ENCODE measurements around the gene PFN1.
"Not testable (repeated sequence)": the region's sequence is repeated elsewhere in the genome, so short reads cannot be mapped to it uniquely, and the experiment has no call there.

The PFN1 gene

DNA sequence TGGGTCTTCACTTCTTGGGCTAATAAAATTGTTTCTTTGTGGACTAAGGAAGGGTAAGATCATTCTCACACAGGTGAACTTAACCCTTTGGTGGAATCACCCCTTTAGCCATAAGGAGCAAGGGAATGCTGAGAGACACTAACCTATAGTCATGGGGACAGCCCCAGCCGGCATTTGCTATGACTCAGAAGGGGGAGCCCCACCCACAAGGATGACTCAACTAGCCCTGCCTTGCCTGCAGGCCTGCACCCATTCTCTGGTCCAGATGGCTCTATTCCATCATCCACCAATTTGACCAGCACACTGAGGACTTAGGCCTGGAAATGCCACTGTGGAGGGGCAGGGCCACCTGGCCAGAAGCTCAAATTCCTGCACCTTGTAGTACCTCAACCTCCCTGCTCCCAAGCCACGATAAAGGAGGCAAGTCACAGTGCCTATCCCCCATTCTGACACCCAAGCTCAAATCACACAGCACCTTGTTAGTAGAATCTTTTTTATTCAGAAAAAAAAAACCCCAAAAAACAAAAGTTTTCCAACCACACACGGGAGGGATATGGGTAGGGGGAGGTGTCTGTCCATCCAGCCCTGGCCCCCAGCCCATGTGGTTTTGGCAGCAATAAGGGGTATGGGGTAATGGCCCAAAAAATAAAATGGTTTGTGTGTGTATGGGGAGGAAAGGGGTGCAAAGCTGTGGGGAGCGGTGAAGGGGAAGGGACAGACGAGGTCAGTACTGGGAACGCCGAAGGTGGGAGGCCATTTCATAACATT is 3.0 kb downstream of the PFN1 start:
- DNase-seq (ENCODE audit: low spot score): no peak

DNA sequence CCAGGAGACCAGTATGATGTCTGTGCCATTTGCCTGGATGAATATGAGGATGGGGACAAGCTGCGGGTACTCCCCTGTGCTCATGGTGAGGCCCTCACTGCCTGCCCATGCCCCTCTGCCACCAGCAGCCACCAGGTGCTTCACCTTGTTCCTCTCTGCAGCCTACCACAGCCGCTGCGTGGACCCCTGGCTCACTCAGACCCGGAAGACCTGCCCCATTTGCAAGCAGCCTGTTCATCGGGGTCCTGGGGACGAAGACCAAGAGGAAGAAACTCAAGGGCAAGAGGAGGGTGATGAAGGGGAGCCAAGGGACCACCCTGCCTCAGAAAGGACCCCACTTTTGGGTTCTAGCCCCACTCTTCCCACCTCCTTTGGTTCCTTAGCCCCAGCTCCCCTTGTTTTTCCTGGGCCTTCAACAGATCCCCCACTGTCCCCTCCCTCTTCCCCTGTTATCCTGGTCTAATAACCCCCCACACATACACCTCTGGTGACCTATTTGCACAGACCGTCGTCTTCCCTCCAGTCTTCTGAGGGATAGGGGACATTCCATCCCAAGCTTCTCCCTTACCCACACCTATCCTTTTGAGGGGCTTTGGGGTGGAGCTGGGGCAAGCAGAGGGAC is 3.7 kb downstream of the PFN1 start:
- DNase-seq (ENCODE audit: low spot score): no peak

DNA sequence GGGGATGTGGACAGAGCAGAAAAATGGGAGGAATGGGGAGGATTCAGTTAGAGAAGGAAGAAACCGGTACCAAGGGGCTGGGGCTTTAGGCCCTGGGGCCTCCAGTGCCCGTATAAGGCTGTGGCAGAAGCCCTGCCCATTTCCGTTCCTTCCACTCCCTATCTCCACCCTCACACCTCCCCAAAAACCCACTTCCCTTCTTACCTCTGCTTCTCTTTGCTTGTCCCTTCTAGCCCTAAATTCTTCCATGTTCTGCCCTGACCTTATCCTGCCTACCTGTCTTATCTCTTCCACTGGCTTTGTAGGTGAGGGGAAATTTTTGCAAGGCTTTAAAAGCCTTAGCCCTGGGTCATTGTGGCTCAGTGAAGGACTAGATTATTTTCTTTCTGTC is 4.2 kb downstream of the PFN1 start:
- DNase-seq (ENCODE audit: low spot score): no peak

DNA sequence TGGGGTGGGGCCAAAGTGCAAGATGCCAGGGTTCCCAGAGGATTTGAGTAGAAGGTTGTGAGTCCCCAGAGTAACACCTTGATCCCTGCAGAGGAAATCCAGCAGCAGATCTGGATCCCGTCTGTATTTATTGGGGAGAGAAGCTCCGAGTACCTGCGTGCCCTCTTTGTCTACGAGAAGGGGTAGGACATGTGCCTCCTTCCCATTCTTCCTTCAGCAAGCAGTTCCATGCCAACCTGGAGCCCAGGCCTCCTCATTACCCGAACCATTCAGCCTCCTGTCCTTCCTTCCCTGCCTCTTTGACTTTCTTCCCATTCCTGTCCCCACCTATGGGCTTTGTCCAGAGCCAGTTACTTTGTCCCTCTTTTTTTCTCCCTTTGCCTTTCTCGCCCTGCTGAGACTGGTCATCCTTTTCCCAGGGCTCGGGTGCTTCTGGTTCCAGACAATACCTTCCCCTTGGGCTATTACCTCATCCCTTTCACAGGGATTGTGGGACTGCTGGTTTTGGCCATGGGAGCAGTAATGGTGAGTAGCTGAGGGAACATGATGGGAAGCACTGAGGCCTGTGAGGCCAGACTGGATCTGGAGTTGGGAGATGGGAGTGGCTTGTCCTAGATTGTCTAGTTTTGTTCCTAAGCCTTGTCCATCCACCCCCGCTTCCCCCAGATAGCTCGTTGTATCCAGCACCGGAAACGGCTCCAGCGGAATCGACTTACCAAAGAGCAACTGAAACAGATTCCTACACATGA is 5.4 kb downstream of the PFN1 start:
- DNase-seq (ENCODE audit: low spot score): no peak

DNA sequence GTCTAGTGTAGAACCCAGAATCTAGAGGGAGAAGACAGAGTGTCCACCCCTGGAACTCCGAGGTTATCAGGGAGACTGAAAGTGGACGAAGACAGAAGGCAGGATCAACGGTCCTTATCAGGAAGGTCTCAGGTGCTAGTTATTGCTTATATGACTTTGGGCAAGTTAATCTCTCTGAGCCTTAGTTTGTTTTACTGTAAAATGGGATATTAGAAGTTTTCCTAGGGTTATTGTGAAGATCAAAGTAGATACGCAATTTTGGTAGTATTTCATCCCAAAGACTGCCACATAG is 7.1 kb downstream of the PFN1 start:
- DNase-seq (ENCODE audit: low spot score): no peak

DNA sequence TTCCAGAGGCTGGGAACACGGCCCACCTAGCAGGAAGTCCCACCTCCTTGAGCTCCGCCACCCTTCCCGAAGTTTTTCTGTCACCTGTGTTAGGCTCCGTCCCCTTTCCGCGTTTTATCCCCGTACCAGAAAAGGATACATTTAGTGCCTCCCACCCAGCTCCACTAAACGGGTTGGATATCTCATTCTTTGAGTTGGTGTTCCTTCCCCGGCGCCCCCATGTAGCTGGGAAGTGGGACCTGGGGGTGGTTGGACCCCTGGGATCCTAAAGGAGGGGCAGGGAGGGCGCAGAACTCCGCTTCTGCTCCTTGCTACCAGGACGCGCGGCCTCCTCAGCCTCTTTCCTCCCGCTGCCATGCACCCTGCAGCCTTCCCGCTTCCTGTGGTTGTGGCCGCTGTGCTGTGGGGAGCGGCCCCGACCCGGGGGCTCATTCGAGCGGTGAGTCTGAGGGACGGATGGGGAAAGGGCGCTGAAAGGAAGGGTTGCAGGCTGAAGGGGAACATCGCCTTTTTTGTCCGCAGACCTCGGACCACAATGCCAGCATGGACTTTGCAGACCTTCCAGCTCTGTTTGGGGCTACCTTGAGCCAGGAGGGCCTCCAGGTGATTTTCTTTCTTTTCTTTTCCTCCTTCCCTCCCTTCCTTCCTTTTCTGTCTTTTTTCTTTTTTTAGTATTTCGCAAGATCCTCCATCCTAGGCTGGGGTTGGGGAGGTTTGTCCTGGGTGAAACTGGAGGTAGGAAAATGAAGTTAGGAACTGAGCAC is 7.6 kb downstream of the PFN1 start:
- peak; percentile 81 for DNase-seq (ENCODE audit: low spot score)

DNA sequence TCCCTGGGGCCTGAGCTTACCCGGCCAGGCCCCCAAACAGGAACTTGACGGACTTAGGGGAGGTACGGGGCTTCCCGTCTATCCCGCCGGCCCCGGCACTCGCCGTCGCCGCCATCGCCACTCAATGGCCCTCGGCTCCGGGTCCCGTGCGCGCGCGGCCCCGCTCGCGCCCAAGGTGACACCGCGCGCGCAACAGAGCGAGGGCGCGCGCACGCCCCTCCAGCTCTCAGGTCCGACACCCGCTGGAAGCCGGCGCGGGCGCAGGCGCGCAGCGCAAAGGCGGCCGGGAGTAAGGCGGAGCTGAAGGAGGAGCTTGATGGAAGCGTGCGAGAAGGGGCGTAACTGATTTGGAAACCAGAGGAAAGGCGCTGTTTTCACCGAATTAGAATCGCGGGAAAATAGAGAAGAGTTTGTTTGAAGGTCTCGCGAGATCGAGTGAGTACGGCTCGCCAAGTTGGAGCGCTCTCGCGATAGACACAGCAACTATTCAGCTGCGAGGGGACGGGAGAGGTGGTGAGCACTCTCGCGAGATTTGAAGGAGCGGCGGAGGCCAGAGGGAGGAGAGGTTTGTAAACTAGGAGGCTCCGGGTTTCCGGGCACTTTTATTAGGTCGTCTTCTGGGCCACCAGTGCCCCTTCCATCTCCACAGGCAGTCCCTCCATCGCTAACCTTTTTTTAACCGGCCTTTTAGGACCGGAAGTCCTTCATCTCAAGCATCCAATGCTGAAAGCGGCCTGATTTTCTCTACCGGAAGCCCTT is 8.4 kb downstream of the PFN1 start, which contains the start of the genes RNF167 and SLC25A11:
RNF167 (plus strand) TSS at position 473 of the 759 bp plus-strand sequence. CDS start 642 bp downstream, outside the sequence.
SLC25A11 (minus strand) TSS at position 251 of the 759 bp plus-strand sequence; CDS start at position 115, 136 bp downstream.
- DNase-seq (ENCODE audit: low spot score): peak; percentile 91

DNA sequence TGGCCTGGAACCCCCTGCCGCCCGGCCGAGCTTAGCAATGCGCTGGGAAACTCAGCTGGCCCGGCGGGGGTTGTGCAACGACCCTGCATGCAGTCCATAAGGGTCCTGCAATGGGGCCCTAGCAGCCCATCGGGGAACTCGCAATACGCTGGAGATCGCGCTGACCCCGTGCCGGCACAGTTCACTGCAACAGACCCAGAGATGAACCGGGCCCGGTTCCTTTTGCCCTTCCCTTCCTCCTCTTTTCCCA is 8.9 kb downstream of the PFN1 start:
- DNase-seq (ENCODE audit: low spot score): peak; percentile 41

DNA sequence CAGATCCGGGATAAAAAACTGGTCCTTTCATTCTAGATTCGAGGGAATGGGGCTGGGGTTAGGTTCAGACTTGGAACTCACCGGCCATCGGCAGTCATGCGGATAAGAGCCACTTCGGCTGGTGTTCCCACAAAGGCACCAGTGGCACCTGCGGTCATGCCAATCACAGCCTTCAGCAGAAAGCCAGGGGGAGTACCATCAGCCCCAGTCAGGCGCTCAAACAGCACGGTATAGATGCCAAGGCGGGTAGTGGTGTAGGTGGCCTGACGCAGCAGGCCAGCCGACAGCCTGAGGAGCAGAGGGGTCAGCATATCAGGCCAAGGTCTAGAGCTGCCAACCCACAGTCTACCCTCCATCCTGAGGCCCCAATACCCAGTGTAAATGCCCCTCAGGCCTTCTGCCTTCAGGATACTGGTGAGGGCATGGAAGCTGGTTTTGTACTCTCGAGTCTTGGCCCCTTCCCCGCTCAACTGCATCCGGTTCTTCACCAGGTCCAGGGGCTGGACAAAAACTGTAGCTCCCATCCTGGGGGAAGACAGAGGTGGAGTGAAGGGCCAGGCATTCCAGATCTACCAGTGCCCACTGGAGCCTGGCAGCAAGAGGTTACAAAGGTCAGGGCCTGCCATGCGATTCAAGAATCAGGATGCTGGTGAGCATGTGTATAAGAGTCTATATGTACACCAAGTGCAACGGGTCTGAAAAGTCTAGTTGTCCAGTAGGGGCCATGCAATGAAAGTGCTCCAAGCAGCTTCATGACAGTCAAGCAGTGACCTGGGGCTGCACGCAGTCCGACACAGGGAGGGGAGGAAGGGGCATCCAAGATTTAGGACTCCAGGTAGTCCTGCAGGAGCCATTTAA is 9.4 kb downstream of the PFN1 start:
- DNase-seq (ENCODE audit: low spot score): no peak

DNA sequence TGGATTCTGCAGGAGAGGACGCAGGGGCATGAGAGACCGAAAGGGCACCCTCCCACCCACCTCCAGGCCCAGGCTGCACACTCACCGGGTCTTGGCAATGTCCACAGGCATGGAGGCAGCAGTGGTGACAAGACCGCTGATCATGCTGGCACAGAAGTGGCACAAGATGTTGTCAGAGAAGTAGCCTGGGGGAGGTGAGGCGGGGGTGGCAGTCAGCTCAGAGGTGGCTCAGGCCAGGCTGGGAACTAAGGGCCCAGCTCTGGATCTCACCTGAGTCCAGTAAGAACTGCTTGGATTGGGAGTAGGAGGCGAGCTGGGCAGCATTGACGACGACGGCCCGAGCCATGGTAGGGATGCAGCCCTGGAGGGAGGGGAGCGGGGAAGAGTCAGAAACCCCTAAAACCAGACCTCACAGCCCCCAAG is 10.2 kb downstream of the PFN1 start:
- no peak for DNase-seq (ENCODE audit: low spot score)

DNA sequence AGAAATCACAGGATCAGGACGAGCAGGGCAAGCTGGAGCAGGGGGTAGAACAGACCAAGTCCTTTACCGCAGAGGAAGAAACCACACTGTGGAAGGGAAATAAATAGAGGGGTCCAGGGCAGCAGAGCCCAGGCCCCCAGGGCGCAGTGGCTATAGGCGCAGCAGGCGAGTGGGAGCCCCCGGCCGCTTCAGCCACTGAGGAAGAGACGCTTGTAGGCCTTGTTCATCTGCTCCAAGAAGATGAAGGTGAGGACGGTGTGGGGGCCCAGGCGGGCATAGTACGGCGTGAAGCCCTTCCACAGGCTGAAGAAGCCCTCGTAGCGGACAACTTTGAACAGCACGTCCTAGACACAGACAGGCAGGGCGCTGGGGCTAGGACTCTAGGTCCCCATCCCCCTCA is 10.8 kb downstream of the PFN1 start:
- no peak for DNase-seq (ENCODE audit: low spot score)

DNA sequence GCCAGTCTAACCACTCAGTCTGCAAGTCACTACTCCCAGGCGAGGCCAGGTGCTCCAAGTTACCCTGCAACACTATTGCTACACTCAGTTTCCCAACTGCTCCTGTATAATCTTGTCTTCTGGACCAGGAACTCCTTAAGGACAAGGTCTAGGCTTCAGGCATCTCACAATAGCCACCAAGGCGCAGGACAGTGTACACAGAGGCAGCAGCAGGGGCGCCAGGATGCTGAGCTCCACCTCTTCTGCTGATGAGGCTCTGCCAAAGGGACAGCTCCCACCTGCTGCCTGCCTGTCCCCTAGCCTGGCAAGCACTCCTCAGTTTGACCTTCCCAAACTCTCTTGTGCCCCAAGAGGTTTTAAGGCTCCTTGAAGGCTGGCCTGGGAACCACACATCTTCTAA is 11.9 kb downstream of the PFN1 start:
- no peak for DNase-seq (ENCODE audit: low spot score)

DNA sequence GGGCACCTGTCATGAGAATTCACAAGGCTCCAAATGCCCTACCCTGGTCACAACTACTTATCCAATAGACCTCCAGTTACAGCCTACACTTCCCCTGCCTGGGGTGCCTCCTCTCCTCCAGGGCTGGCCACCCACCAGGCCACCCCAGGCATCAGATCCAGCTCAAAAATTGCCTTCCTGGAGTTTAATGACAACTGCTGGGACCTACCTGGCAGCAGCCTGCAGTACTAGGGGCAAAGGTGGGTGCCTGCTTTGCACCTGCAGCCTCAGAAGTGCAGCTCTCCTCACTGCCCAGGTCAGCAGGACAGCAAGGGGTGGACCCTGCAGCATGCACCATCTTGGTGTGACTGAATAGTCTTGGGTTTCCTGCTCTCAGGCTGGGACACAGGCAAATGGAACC is 12.7 kb downstream of the PFN1 start:
- no peak for DNase-seq (ENCODE audit: low spot score)

DNA sequence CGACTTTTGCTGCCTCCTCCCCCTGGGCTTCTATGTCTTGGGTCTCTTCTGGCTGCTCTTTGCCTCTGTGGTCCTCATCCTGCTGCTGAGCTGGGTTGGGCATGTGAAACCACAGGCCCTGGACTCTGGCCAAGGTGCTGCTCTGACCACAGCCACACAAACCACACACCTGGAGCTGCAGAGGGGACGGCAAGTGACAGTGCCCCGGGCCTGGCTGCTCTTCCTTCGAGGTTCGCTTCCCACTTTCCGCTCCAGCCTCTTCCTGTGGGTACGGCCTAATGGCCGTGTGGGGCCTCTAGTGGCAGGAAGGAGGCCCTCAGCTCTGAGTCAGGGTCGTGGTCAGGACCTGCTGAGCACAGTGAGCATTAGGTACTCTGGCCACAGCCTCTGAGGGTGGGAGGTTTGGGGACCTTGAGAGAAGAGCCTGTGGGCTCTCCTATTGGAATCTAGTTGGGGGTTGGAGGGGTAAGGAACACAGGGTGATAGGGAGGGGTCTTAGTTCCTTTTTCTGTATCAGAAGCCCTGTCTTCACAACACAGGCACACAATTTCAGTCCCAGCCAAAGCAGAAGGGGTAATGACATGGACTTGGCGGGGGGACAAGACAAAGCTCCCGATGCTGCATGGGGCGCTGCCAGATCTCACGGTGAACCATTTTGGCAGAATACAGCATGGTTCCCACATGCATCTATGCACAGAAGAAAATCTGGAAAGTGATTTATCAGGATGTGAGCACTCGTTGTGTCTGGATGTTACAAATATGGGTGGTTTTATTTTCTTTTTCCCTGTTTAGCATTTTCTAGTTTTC is 14.0 kb downstream of the PFN1 start:
- no peak for DNase-seq (ENCODE audit: low spot score)

DNA sequence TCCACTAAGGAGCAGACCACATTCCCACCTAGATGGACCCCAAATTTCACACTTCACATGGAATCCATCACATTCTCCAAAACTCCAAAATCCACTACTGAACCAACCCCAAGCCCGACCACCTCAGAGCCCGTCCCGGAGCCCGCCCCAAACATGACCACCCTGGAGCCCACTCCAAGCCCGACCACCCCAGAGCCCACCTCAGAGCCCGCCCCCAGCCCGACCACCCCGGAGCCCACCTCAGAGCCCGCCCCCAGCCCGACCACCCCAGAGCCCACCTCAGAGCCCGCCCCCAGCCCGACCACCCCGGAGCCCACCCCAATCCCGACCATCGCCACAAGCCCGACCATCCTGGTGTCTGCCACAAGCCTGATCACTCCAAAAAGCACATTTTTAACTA is 14.7 kb downstream of the PFN1 start:
- DNase-seq (ENCODE audit: low spot score): no peak

DNA sequence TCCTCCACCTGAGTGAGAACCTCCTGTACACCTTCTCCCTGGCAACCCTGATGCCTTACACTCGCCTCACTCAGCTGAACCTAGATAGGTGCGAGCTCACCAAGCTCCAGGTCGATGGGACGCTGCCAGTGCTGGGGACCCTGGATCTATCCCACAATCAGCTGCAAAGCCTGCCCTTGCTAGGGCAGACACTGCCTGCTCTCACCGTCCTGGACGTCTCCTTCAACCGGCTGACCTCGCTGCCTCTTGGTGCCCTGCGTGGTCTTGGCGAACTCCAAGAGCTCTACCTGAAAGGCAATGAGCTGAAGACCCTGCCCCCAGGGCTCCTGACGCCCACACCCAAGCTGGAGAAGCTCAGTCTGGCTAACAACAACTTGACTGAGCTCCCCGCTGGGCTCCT is 15.6 kb downstream of the PFN1 start:
- no peak for DNase-seq (ENCODE audit: low spot score)

DNA sequence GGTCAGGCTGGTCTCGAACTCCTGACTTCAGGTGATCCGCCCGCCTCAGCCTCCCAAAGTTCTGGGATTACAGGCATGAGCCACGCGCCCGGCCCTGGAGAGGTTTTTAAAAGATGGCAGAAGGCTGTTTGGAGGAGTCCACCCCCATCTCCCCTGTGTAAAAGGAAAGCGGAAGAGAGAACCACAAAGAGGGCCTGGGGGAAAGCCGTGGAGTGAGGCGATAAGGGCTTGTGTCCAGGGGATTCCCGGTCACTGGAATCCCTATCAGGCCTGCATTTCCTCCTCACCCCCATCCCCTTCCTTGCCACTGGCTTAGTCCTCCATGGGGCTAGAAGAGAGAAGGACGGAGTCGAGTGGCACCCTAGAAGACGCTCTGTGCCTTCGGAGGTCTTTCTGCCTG is 16.4 kb downstream of the PFN1 start, which contains the start of gene GP1BA:
GP1BA (plus strand) TSS at position 315 of the 400 bp plus-strand sequence. CDS start 328 bp downstream, outside the sequence.
- no peak for DNase-seq (ENCODE audit: low spot score)

DNA sequence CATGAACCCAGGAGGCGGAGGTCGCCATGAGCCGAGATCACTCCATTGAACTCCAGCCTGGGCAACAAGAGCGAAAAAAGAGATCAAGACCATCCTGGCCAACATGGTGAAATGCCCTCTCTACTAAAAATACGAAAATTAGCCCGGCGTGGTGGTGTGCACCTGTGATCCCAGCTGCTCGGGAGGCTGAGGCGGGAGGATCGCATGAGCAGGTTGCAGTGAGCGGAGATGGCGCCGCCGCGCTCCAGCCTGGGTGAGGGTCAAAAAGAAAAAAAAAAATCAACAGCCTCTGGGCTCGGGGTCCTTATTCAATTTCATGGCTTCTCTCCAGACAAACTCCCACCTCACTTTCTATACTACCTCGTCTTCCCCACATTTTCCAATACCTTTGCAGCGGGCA is 19.4 kb downstream of the PFN1 start:
- no peak for DNase-seq (ENCODE audit: low spot score)

DNA sequence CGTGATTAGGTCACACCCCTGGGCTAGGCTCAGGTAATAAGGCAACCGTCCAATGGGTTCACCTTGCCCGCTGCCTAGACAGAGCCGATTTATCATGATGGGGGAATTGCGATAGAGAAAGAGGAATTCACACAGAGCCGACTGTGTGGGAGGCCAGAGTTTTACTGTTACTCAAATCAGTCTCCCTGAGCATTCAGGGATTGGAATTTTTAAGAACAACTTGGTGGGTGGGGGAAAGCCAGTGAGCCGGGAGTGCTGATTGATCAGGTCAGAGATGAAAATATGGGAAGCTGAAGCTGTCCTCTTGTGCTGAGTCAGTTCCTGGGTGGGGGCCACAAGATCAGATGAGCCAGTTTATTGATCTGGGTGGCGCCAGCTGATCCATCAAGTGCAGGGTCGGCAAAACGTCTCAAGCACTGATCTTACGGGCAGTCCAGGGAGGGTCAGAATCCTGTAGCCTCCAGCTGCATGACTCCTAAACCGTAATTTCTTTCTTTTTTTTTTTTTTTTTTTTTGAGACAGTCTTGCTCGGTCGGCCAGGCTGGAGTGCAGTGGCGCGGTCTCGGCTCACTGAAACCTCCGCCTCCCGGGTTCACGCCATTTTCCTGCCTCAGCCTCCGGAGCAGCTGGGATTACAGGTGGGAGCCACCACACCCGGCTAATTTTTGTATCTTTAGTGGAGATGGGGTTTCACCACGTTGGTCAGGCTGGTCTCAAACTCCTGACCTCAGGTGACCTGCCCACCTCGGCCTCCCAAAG is 21.6 kb downstream of the PFN1 start:
- not testable (repeated sequence) for DNase-seq (ENCODE audit: low spot score)
